GM18951 (cell line): ENCODE measurements around the gene SLC12A4.

ENCODE experiments used
- POLR2A ChIP-seq: IDR thresholded peaks from 4 replicates; pipeline ENCODE4 v1.6.1; 2011; ENCODE audit warnings: mild to moderate bottlenecking; ENCODE audit not compliant: insufficient read length, insufficient read depth; ENCODE audit errors: extremely low read depth
- in situ Hi-C: fragments of 300-500 bp; cut with MboI; formaldehyde crosslinking; loops from one replicate; pipeline ENCODE4 v1.12.0; 2022; ENCODE audit warnings: low sequenced_read_pairs, mixed read lengths, inconsistent platforms; ENCODE audit not compliant: unreplicated experiment

Gene SLC12A4

DNA sequence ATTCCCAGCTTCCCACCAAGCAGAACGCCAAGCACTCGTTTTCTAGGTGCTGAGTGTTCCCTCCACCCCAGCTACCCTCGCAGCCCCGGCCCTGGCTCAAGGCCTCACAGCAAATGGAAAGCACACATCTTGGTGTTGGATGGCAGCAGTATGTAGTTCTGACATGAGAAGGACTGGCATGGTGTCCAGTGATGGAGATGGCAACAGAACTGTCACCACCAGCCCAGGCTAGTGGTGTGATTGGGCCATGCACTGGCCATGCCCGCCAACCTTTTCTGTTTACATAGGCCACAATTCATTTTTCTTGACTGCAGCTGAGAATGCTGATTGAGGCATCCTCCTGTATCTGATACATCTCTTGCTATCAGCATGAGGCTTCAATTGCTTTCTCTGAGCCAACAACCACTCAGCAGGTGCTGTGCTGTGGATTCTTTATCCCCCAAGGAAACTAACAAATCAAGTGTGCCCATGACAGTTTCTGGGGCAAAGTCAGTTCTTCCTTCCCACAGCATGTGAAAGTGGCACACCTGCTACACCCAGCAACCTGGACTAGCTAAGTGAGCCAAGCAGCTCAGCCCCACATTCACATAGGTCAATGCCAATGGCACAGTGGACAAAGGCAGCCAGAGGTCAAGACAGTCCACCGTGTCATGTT, 3.8 kb downstream of the SLC12A4 start:
- in situ Hi-C loops, result no loop called here
- no peak for TF ChIP-seq POLR2A

GRCh38 chr16:67963662-67964321, 4.6 kb downstream of the SLC12A4 start:
- in situ Hi-C loops, result no loop called here
- TF ChIP-seq POLR2A, result no peak

GRCh38 chr16:67963292-67963661, 5.2 kb downstream of the SLC12A4 start:
- no peak for TF ChIP-seq POLR2A
- in situ Hi-C loops, result no loop called here

GRCh38 chr16:67962135-67962534, 6.3 kb downstream of the SLC12A4 start:
- in situ Hi-C loops, result no loop called here
- TF ChIP-seq POLR2A, result no peak

GRCh38 chr16:67961551-67961957, 6.9 kb downstream of the SLC12A4 start:
- no peak for TF ChIP-seq POLR2A
- in situ Hi-C loops, result no loop called here

DNA sequence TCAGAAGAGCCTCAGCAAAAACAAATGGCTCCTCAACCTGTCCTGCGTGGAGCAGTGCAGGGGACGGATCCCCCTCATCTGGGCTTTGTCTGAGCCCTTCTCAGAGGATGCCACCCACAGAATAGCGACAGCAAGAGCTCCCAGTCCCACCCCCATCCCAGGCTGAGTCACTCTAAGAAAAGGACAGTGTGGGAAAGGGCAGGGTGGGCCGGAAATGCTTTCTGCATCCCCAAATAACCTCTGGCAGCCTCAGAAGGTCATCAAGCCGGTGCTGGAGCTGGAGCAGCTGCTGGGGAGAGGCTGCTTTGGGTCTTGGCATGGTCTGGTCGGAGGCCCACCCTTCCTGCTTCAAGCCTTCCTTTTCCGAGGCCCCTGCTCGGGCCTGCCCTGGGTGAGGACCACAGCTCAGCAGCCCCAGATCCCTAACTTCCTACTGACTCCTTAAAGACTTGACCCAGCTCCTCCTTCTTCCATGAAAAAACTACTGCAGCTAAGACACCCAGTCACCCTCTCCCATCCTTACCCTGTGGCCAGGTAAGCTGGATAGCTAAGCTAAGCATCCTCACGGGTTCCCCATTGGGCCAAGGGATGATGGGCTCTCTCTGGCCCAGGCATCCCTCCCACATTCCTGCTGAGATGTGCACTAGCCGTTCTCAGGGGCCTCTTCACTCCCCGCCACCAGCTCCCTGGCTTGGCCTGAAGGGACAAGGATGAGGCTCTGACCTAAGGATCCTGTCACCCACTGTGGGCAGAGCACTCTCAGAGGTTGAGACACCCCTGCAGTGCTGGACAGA, 8.7 kb downstream of the SLC12A4 start:
- TF ChIP-seq POLR2A, result no peak
- in situ Hi-C loops, result no loop called here

GRCh38 chr16:67957622-67958021, 10.8 kb downstream of the SLC12A4 start:
- no peak for TF ChIP-seq POLR2A
- in situ Hi-C loops, result no loop called here

GRCh38 chr16:67954421-67955196, 13.8 kb downstream of the SLC12A4 start:
- TF ChIP-seq POLR2A, result no peak
- in situ Hi-C loops, result no loop called here

DNA sequence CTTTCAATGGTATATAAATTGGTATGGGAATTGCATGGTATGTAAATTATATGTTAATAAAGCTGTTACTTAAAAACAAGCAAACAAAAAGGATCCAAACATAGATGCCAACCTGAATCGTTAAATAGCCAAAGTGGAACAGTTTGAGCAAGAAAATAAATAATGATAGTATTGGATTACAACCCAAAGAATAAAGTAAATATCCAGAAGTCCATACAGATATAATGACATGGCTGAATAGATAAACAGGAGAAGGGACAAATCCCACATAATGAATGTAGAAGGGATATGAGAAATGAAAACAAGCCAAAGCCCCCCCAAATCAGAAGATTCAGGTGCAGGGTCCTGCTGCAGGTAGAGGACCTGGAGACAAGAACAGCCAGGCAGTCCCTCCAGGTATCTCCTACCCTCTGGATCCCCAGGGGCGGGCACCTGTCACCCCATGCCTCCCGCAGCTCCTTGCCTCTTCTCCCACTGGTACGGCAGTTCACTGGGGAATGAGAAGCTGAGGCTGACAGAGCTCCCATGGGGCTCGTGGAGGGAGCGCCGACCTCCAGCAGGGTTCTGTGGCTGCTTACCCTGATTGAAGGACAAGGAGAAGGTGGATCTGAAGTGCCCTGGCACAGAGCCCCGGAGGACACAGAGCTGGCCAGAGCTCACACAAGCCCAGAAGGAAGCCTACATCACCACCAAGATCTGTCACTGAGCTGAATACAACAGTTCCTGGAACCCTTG, 14.6 kb downstream of the SLC12A4 start:
- in situ Hi-C loops, result no loop called here

DNA sequence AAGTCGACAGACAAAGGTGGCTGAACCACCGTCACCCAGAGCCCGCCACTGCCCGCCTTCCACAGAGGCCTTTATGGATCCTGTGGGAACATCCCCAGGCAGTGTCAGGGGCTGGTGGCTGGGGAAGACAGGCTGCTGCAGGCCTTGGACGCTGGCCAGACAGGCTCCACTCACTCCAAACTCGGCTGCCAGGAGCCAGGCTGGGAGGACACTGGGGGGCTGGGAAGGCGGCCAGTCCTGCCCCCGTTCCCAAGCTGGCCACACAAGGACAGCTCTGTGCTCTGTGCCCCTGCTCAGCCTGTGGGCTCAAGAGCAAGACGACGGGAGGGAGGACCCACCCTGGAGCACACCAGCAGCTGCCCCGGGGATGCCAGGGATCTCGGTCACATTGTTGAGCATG, 17.0 kb downstream of the SLC12A4 start:
- in situ Hi-C loops, result no loop called here
- TF ChIP-seq POLR2A, result no peak

More for the DNA sequence above, 14.6 kb downstream of the SLC12A4 start:
- no peak for TF ChIP-seq POLR2A

DNA sequence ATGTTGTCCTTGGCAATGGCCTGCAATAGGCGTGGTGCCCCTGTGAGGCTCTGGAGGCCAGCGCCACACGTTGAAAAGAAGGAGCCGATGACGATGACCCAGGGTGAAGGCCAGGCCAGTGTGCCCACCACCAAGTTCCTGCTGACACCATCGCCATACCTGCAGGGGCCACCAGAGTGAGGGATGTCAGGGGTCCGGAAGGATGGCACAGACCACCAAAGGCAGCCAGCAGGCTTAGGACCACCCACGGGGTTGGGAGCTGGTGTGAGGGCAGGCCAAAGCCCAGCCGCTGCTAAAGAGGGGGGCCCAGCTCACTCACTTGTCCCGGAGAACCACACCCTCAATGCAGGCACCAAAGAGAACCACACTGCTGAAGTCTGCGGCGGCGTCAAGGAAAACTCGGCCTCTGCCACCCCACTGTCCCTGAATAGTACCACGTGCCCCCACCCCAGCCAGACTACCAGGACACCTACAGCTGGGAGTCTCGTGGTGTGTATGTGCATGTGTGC, 18.0 kb downstream of the SLC12A4 start:
- no peak for TF ChIP-seq POLR2A
- in situ Hi-C loops, result no loop called here

GRCh38 chr16:67949645-67950044, 18.8 kb downstream of the SLC12A4 start:
- in situ Hi-C loops, result no loop called here
- no peak for TF ChIP-seq POLR2A

DNA sequence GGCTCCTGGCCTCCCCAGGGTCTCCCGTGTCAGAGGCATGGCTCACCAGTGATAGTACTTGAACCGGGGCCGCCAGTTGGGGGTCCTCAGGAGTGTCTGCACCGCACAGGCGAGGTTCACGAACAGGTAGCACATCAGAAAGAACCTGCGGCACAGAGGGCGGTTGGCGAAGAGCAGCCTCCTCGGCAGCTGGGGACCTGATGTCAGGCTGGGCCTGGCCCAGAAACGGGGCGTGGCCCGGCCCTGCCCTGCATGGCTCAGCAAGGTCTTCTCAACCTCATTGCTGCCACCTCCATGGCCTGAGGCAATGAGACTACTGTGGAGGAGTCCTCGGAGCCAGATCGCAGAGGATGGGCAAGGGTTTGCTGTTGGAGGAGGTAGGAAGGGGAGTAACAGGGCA, 20.4 kb downstream of the SLC12A4 start:
- TF ChIP-seq POLR2A, result no peak
- in situ Hi-C loops, result no loop called here
